Neuronal stem cell (in vitro differentiated cells): ENCODE results near the gene TIAM2.

ENCODE experiments used
- DNase-seq: peaks from one replicate; pipeline ENCODE4 v3.0.0-alpha.2; 2013; ENCODE audit warnings: low spot score
- H2AFZ ChIP-seq: one replicate; pipeline ENCODE4 v1.6.1; 2013; ENCODE audit warnings: mild to moderate bottlenecking, low read length, inconsistent platforms
- H2AK5ac ChIP-seq: 2 replicates; pipeline ENCODE4 v1.6.1; 2013; ENCODE audit warnings: low read depth, mild to moderate bottlenecking, inconsistent platforms, low read length, moderate library complexity, mixed read lengths
- H2BK120ac ChIP-seq: 2 replicates; pipeline ENCODE4 v1.6.1; 2013; ENCODE audit warnings: low read depth, mild to moderate bottlenecking, inconsistent platforms, low read length, moderate library complexity, mixed read lengths
- H2BK12ac ChIP-seq: one replicate; pipeline ENCODE4 v1.6.1; 2013; ENCODE audit warnings: low read length, inconsistent platforms
- H2BK15ac ChIP-seq: 2 replicates; pipeline ENCODE4 v1.6.1; 2013; ENCODE audit warnings: mild to moderate bottlenecking, low read length, inconsistent platforms, mixed read lengths
- H2BK5ac ChIP-seq: one replicate; pipeline ENCODE4 v1.6.1; 2013; ENCODE audit warnings: inconsistent platforms, mild to moderate bottlenecking, low read length, moderate library complexity
- H3K14ac ChIP-seq: one replicate; pipeline ENCODE4 v1.6.1; 2013; ENCODE audit warnings: low read length, inconsistent platforms
- H3K18ac ChIP-seq: 2 replicates; pipeline ENCODE4 v1.6.1; 2013; ENCODE audit warnings: low read length, inconsistent platforms
- H3K23ac ChIP-seq: 2 replicates; pipeline ENCODE4 v1.6.1; 2013; ENCODE audit warnings: low read depth, mild to moderate bottlenecking, mixed read lengths, low read length, inconsistent platforms; ENCODE audit not compliant: poor library complexity
- H3K27ac ChIP-seq: replicated peaks from 3 replicates; pipeline ENCODE4 v1.5.1; 2013; ENCODE audit warnings: low read length, inconsistent platforms
- H3K27me3 ChIP-seq, 3 experiments: 2 replicates each; pipeline ENCODE4 v1.6.1; 2013; ENCODE audit warnings: low read length in 3 of 3, mild to moderate bottlenecking in 2 of 3, inconsistent platforms in 1 of 3, low read depth in 1 of 3, mixed read lengths in 1 of 3, moderate library complexity in 1 of 3; ENCODE audit not compliant: control insufficient read depth in 3 of 3, insufficient read depth in 3 of 3
- H3K36me3 ChIP-seq, 2 donors: replicated peaks in 1 of 2; 2 replicates each; pipeline ENCODE4 v1.6.1; 2013; ENCODE audit warnings: low read length in 2 of 2; ENCODE audit not compliant: control insufficient read depth in 2 of 2, insufficient read depth in 2 of 2
- H3K4ac ChIP-seq: 2 replicates; pipeline ENCODE4 v1.6.1; 2013; ENCODE audit warnings: inconsistent platforms, mild to moderate bottlenecking, low read length, moderate library complexity
- H3K4me1 ChIP-seq, 2 donors: 1 replicate in 1 of 2; 2 replicates in 1 of 2; pipeline ENCODE4 v1.6.1; 2013; ENCODE audit warnings: low read length in 2 of 2, low read depth in 1 of 2; ENCODE audit not compliant: control insufficient read depth in 2 of 2, insufficient read depth in 1 of 2
- H3K4me2 ChIP-seq: one replicate; pipeline ENCODE4 v1.6.1; 2013; ENCODE audit warnings: mild to moderate bottlenecking, low read length, inconsistent platforms; ENCODE audit not compliant: insufficient read depth, poor library complexity, severe bottlenecking
- H3K4me3 ChIP-seq, 2 donors: 2 replicates each; pipeline ENCODE4 v1.5.1; 2013; ENCODE audit warnings: low read length in 2 of 2, mild to moderate bottlenecking in 2 of 2, inconsistent platforms in 1 of 2, moderate library complexity in 1 of 2
- H3K79me1 ChIP-seq: one replicate; pipeline ENCODE4 v1.6.1; 2013; ENCODE audit warnings: low read depth, mild to moderate bottlenecking, inconsistent platforms, low read length, moderate library complexity
- H3K9ac ChIP-seq: one replicate; pipeline ENCODE4 v1.6.1; 2013; ENCODE audit warnings: mild to moderate bottlenecking, low read depth, low read length, inconsistent platforms; ENCODE audit not compliant: poor library complexity
- H3K9me3 ChIP-seq, 2 donors: replicated peaks in 1 of 2; 2 replicates each; pipeline versions ENCODE3 to v1.6.1; 2013; ENCODE audit warnings: low read length in 2 of 2, mild to moderate bottlenecking in 2 of 2, inconsistent platforms in 1 of 2, low read depth in 1 of 2, mixed read lengths in 1 of 2, moderate library complexity in 1 of 2; ENCODE audit not compliant: control insufficient read depth in 2 of 2, insufficient read depth in 1 of 2
- H4K8ac ChIP-seq: one replicate; pipeline ENCODE4 v1.6.1; 2013; ENCODE audit warnings: low read depth, mild to moderate bottlenecking, inconsistent platforms, low read length, moderate library complexity
- H4K91ac ChIP-seq: one replicate; pipeline ENCODE4 v1.6.1; 2013; ENCODE audit warnings: low read length, low read depth, mild to moderate bottlenecking, inconsistent platforms; ENCODE audit not compliant: poor library complexity
- WGBS, 2 donors: extraction: QIAGEN DNeasy Blood & Tissue Kit; methylation state at CpG; one replicate each; pipeline ENCODE4 v1.1.7; 2013; ENCODE audit warnings: missing lambda C conversion rate in 2 of 2, mixed read lengths in 1 of 2; ENCODE audit not compliant: insufficient read length in 2 of 2, insufficient replicate concordance in 1 of 2; ENCODE audit errors: extremely low coverage in 2 of 2; 5-methylcytosine and 5-hydroxymethylcytosine counted together

The TIAM2 gene

GRCh38 chr6:155237613-155238012, 242.5 kb downstream of the TIAM2 start:
- H3K14ac ChIP-seq, result no peak overlapping the region
- H3K27me3 ChIP-seq, result no peaks in the 10 kb centered on the region
- H3K79me1 ChIP-seq, result no peaks in the 10 kb centered on the region
- no peak overlapping the region for H2AFZ ChIP-seq
- H4K91ac ChIP-seq, result no peak overlapping the region
- no peak overlapping the region for H3K4me3 ChIP-seq
- no peak overlapping the region for H2BK120ac ChIP-seq
- H2BK12ac ChIP-seq, result no peak overlapping the region
- peaks cover 0 to 71% of the 10 kb centered on the region in 2 donors for H3K36me3 ChIP-seq
- WGBS, 2 donors, result no CpG with 5 or more reads among the region's 1 CpG
- no peak overlapping the region for H3K18ac ChIP-seq
- no peak overlapping the region for H3K27ac ChIP-seq
- DNase-seq, result no peak
- H3K4ac ChIP-seq, result no peak overlapping the region
- H3K4me2 ChIP-seq, result no peak overlapping the region
- H2BK15ac ChIP-seq, result no peak overlapping the region
- no peak overlapping the region for H3K23ac ChIP-seq
- peaks cover 7 to 26% of the 10 kb centered on the region in 2 donors for H3K9me3 ChIP-seq
- H2BK5ac ChIP-seq, result no peak overlapping the region
- no peaks in the 10 kb centered on the region for H3K4me1 ChIP-seq
- H3K9ac ChIP-seq, result no peak overlapping the region
- H2AK5ac ChIP-seq, result no peak overlapping the region
- no peak overlapping the region for H4K8ac ChIP-seq

GRCh38 chr6:155240905-155241600, 245.9 kb downstream of the TIAM2 start:
- WGBS, 2 donors, result no CpG with 5 or more reads among the region's 19 CpGs
- Histone ChIP-seq H2BK5ac (no peak overlapping the region), H3K18ac (no peak overlapping the region), H3K9me3 (peaks cover 13 to 19% of the 10 kb centered on the region in 2 donors), H2BK120ac (no peak overlapping the region), H4K91ac (no peak overlapping the region), H3K4me1 (no peaks in the 10 kb centered on the region), H3K4me3 (no peak overlapping the region), H3K14ac (no peak overlapping the region), H3K9ac (no peak overlapping the region), H3K4me2 (no peak overlapping the region), H3K79me1 (no peaks in the 10 kb centered on the region), H3K36me3 (peaks cover 4 to 81% of the 10 kb centered on the region in 2 donors), H3K27ac (no peak overlapping the region), H3K4ac (no peak overlapping the region), H2BK15ac (no peak overlapping the region), H2AFZ (no peak overlapping the region), H3K23ac (no peak overlapping the region), H4K8ac (no peak overlapping the region), H3K27me3 (no peaks in the 10 kb centered on the region), H2BK12ac (no peak overlapping the region), H2AK5ac (no peak overlapping the region)
- DNase-seq, result no peak

GRCh38 chr6:155241966-155242365, 246.9 kb downstream of the TIAM2 start:
- Histone ChIP-seq H3K27ac (no peak overlapping the region), H4K91ac (no peak overlapping the region), H3K4me2 (no peak overlapping the region), H3K27me3 (no peaks in the 10 kb centered on the region), H2BK12ac (no peak overlapping the region), H2BK120ac (no peak overlapping the region), H3K14ac (no peak overlapping the region), H3K4me1 (no peaks in the 10 kb centered on the region), H3K36me3 (peaks cover 9 to 86% of the 10 kb centered on the region in 2 donors), H3K23ac (no peak overlapping the region), H3K79me1 (no peaks in the 10 kb centered on the region), H2BK5ac (peak overlapping the region; percentile 11), H2AFZ (no peak overlapping the region), H3K4me3 (no peak overlapping the region), H4K8ac (no peak overlapping the region), H3K18ac (no peak overlapping the region), H3K4ac (no peak overlapping the region), H3K9me3 (peaks cover 15 to 19% of the 10 kb centered on the region in 2 donors), H2BK15ac (no peak overlapping the region), H2AK5ac (no peak overlapping the region), H3K9ac (no peak overlapping the region)
- no CpG with 5 or more reads among the region's 8 CpGs for WGBS, 2 donors
- no peak for DNase-seq

- H3K4ac ChIP-seq, result no peak overlapping the region
- H3K4me3 ChIP-seq, result no peak overlapping the region
- H3K23ac ChIP-seq, result no peak overlapping the region
- H3K27ac ChIP-seq, result no peak overlapping the region
- DNase-seq, result no peak
- H4K91ac ChIP-seq, result no peak overlapping the region
- H2AK5ac ChIP-seq, result no peak overlapping the region
- H3K14ac ChIP-seq, result no peak overlapping the region
- no peak overlapping the region for H3K9ac ChIP-seq
- WGBS, 2 donors, result no CpG with 5 or more reads among the region's 4 CpGs
- H2AFZ ChIP-seq, result no peak overlapping the region
- H3K27me3 ChIP-seq, result no peaks in the 10 kb centered on the region
- H3K9me3 ChIP-seq, result peaks cover 0 to 11% of the 10 kb centered on the region in 2 donors
- no peak overlapping the region for H2BK12ac ChIP-seq
- H3K36me3 ChIP-seq, result peaks cover 13 to 94% of the 10 kb centered on the region in 2 donors
- no peaks in the 10 kb centered on the region for H3K4me1 ChIP-seq
- H3K79me1 ChIP-seq, result no peaks in the 10 kb centered on the region
- no peak overlapping the region for H2BK5ac ChIP-seq
- H2BK120ac ChIP-seq, result no peak overlapping the region
- no peak overlapping the region for H3K18ac ChIP-seq
- no peak overlapping the region for H2BK15ac ChIP-seq
- no peak overlapping the region for H3K4me2 ChIP-seq
- H4K8ac ChIP-seq, result no peak overlapping the region
Observed at GRCh38 chr6:155244434-155244833, 249.3 kb downstream of the TIAM2 start.
